SW 1271 (cell line): ENCODE data around the gene GPATCH11.
A peak's percentile ranks its signal among the peaks of the same experiment; 100 is the strongest.

Experiments used
- DNase-seq, 2 experiments: peaks; one replicate each; lab custom pipeline; 2025; lab: John Stamatoyannopoulos, UW

GPATCH11 gene

GRCh38 chr2:37083873-37084794 lies at the start of gene GPATCH11, which contains the start of gene HEATR5B:
TSS of gene GPATCH11 (plus strand) at chr2:37084518. CDS start at chr2:37088382, 3,864 bp downstream.
TSS of gene HEATR5B (minus strand) at chr2:37084372. CDS start at chr2:37083414, 958 bp downstream.
- peak; percentile 89 to 98 for DNase-seq

- DNase-seq: no peak
These were observed 46.5 kb upstream of the GPATCH11 start for GRCh38 chr2:37037771-37038170.

- no peak for DNase-seq
These were observed 44.7 kb upstream of the GPATCH11 start for GRCh38 chr2:37039580-37039979.

- DNase-seq: no peak
These were observed 31.6 kb upstream of the GPATCH11 start for GRCh38 chr2:37052600-37053332.

GRCh38 chr2:37059841-37060240 lies 24.5 kb upstream of the GPATCH11 start:
- DNase-seq: no peak

- DNase-seq: no peak
These were observed 23.9 kb upstream of the GPATCH11 start for GRCh38 chr2:37060446-37060845.

- DNase-seq: no peak
These were observed 23.2 kb upstream of the GPATCH11 start for GRCh38 chr2:37061013-37061711.

GRCh38 chr2:37061776-37062175 lies 22.5 kb upstream of the GPATCH11 start:
- no peak for DNase-seq

- DNase-seq: no peak
These were observed 15.6 kb upstream of the GPATCH11 start for GRCh38 chr2:37068686-37069085.

GRCh38 chr2:37070931-37071330 lies 13.4 kb upstream of the GPATCH11 start:
- DNase-seq: no peak

GRCh38 chr2:37080266-37080665 lies 4.1 kb upstream of the GPATCH11 start:
- DNase-seq: no peak

- DNase-seq: no peak
These were observed 3.6 kb upstream of the GPATCH11 start for GRCh38 chr2:37080689-37081088.

GRCh38 chr2:37084797-37085196 lies 479 bp downstream of the GPATCH11 start:
- no peak for DNase-seq

- peak in 1 of 2 experiments; percentile 22 for DNase-seq
These were observed 1.4 kb downstream of the GPATCH11 start for GRCh38 chr2:37085731-37086147.

GRCh38 chr2:37090019-37090477 lies 5.7 kb downstream of the GPATCH11 start:
- DNase-seq: no peak

GRCh38 chr2:37091873-37092272 lies 7.6 kb downstream of the GPATCH11 start:
- DNase-seq: no peak

GRCh38 chr2:37096568-37096967 lies 12.2 kb downstream of the GPATCH11 start:
- no peak for DNase-seq

GRCh38 chr2:37098416-37099118 lies 14.2 kb downstream of the GPATCH11 start:
- DNase-seq: no peak

GRCh38 chr2:37100054-37100453 lies 15.7 kb downstream of the GPATCH11 start:
- DNase-seq: no peak

- no peak for DNase-seq
These were observed 18.3 kb downstream of the GPATCH11 start for GRCh38 chr2:37102588-37102987.

GRCh38 chr2:37104178-37104577 lies 19.9 kb downstream of the GPATCH11 start:
- DNase-seq: no peak
